ENCODE measurements around the gene LAMA5. TPM values are rescaled to one million over a fixed set of nuclear protein-coding genes. Genes with fewer than 3 reads are reported as not detected.

LAMA5 gene
- total RNA-seq, 2 experiments from 2014 or later: 0.40 to 0.63 TPM

GRCh38 chr20:62408640-62409039 is 41.5 kb upstream of the LAMA5 start:
- Mint-ChIP-seq H3K9me3 (ENCODE audit: insufficient read depth) (no peaks in the 10 kb centered on the region), H3K27ac (no peak overlapping the region), H3K4me1 (ENCODE audit: low read depth) (peaks cover 28% of the 10 kb centered on the region), H3K4me3 (no peak overlapping the region), H3K36me3 (ENCODE audit: low read depth) (no peaks in the 10 kb centered on the region), H3K27me3 (ENCODE audit: low read depth) (no peaks in the 10 kb centered on the region)
- CTCF ChIA-PET: interaction anchor here (2.4 to 3.1 kb wide), 2 partner anchors 383 to 399 kb away, joined by 9 to 15 read pairs; no protein-coding TSS in a partner anchor
- POLR2A ChIA-PET: interaction anchor here (2.0 kb wide), 1 partner anchor 22 kb away, joined by 5 read pairs; the partner anchor contains the start of gene RPS21
- ATAC-seq (no peak), DNase-seq (no peak)

- H3K4me3 Mint-ChIP-seq: peak overlapping the region; percentile 81
- POLR2A ChIA-PET: interaction anchor here (2.0 kb wide), 1 partner anchor 21 kb away, joined by 5 read pairs; the partner anchor contains the start of gene RPS21
- no peaks in the 10 kb centered on the region for H3K27me3 Mint-ChIP-seq (ENCODE audit: low read depth)
- no peaks in the 10 kb centered on the region for H3K9me3 Mint-ChIP-seq (ENCODE audit: insufficient read depth)
- H3K4me1 Mint-ChIP-seq (ENCODE audit: low read depth): peaks cover 28% of the 10 kb centered on the region
- ATAC-seq (no peak), DNase-seq (no peak)
- H3K36me3 Mint-ChIP-seq (ENCODE audit: low read depth): no peaks in the 10 kb centered on the region
- CTCF ChIA-PET: interaction anchor here (2.4 kb wide), 1 partner anchor 400 kb away, joined by 9 read pairs; no protein-coding TSS in a partner anchor
- H3K27ac Mint-ChIP-seq: peak overlapping the region; percentile 92
Measured at GRCh38 chr20:62408055-62408454, 40.9 kb upstream of the LAMA5 start.

GRCh38 chr20:62407221-62407992 is 40.3 kb upstream of the LAMA5 start, which contains the start of gene CABLES2:
Gene CABLES2, minus strand, starts transcription at chr20:62407285. Its CDS starts 9 bp downstream, at chr20:62407276.
- ChIA-PET CTCF (no interaction called here), POLR2A (interaction anchor here (0.5 to 2.0 kb wide), 4 partner anchors 21 to 1771 kb away, joined by 3 to 5 read pairs (median 3); partner anchors contain the start of gene RPS21)
- peaks cover 28% of the 10 kb centered on the region for H3K4me1 Mint-ChIP-seq (ENCODE audit: low read depth)
- DNase-seq (peak; percentile 94), ATAC-seq (peak; percentile 93)
- H3K27me3 Mint-ChIP-seq (ENCODE audit: low read depth): no peaks in the 10 kb centered on the region
- H3K27ac Mint-ChIP-seq: peak within 1 kb of the TSS; percentile 92
- H3K36me3 Mint-ChIP-seq (ENCODE audit: low read depth): no peaks in the 10 kb centered on the region
- H3K4me3 Mint-ChIP-seq: peak within 1 kb of the TSS; percentile 81
- H3K9me3 Mint-ChIP-seq (ENCODE audit: insufficient read depth): no peaks in the 10 kb centered on the region

- ATAC-seq (peak; percentile 2), DNase-seq (no peak)
- H3K4me1 Mint-ChIP-seq (ENCODE audit: low read depth): peaks cover 28% of the 10 kb centered on the region
- peak overlapping the region; percentile 73 for H3K27ac Mint-ChIP-seq
- no peaks in the 10 kb centered on the region for H3K27me3 Mint-ChIP-seq (ENCODE audit: low read depth)
- POLR2A ChIA-PET: interaction anchor here (0.5 to 1.0 kb wide), 2 partner anchors 96 to 1772 kb away, joined by 3 read pairs; no protein-coding TSS in a partner anchor
- peak overlapping the region; percentile 77 for H3K4me3 Mint-ChIP-seq
- CTCF ChIA-PET: no interaction called here
- H3K9me3 Mint-ChIP-seq (ENCODE audit: insufficient read depth): no peaks in the 10 kb centered on the region
- no peaks in the 10 kb centered on the region for H3K36me3 Mint-ChIP-seq (ENCODE audit: low read depth)
Measured at GRCh38 chr20:62406635-62407176, 39.6 kb upstream of the LAMA5 start.

GRCh38 chr20:62405981-62406513 is 38.9 kb upstream of the LAMA5 start:
- Mint-ChIP-seq H3K4me3 (peak overlapping the region; percentile 77), H3K36me3 (ENCODE audit: low read depth) (no peaks in the 10 kb centered on the region), H3K27ac (peak overlapping the region; percentile 73), H3K27me3 (ENCODE audit: low read depth) (no peaks in the 10 kb centered on the region), H3K9me3 (ENCODE audit: insufficient read depth) (no peaks in the 10 kb centered on the region), H3K4me1 (ENCODE audit: low read depth) (peaks cover 28% of the 10 kb centered on the region)
- ChIA-PET CTCF (no interaction called here), POLR2A (no interaction called here)
- DNase-seq (no peak), ATAC-seq (no peak)

- H3K4me3 Mint-ChIP-seq: peak overlapping the region; percentile 77
- peak overlapping the region; percentile 73 for H3K27ac Mint-ChIP-seq
- H3K9me3 Mint-ChIP-seq (ENCODE audit: insufficient read depth): no peaks in the 10 kb centered on the region
- ChIA-PET POLR2A (interaction anchor here (0.6 kb wide), 1 partner anchor 17 kb away, joined by 3 read pairs; no protein-coding TSS in a partner anchor), CTCF (no interaction called here)
- peaks cover 28% of the 10 kb centered on the region for H3K4me1 Mint-ChIP-seq (ENCODE audit: low read depth)
- DNase-seq (no peak), ATAC-seq (no peak)
- no peaks in the 10 kb centered on the region for H3K27me3 Mint-ChIP-seq (ENCODE audit: low read depth)
- H3K36me3 Mint-ChIP-seq (ENCODE audit: low read depth): no peaks in the 10 kb centered on the region
Measured at GRCh38 chr20:62405108-62405980, 38.2 kb upstream of the LAMA5 start.

- DNase-seq: no peak
- POLR2A ChIA-PET: no interaction called here
- H3K9me3 Mint-ChIP-seq (ENCODE audit: insufficient read depth): no peaks in the 10 kb centered on the region
- H3K4me3 Mint-ChIP-seq: no peak overlapping the region
- no peak overlapping the region for H3K27ac Mint-ChIP-seq
- CTCF ChIA-PET: no interaction called here
- peaks cover 22% of the 10 kb centered on the region for H3K4me1 Mint-ChIP-seq (ENCODE audit: low read depth)
- no peaks in the 10 kb centered on the region for H3K36me3 Mint-ChIP-seq (ENCODE audit: low read depth)
- no peak for ATAC-seq
- H3K27me3 Mint-ChIP-seq (ENCODE audit: low read depth): no peaks in the 10 kb centered on the region
Measured at GRCh38 chr20:62404761-62405107, 37.6 kb upstream of the LAMA5 start.

- H3K4me1 Mint-ChIP-seq (ENCODE audit: low read depth): peaks cover 19% of the 10 kb centered on the region
- H3K4me3 Mint-ChIP-seq: peak overlapping the region; percentile 34
- no peaks in the 10 kb centered on the region for H3K9me3 Mint-ChIP-seq (ENCODE audit: insufficient read depth)
- no peaks in the 10 kb centered on the region for H3K36me3 Mint-ChIP-seq (ENCODE audit: low read depth)
- H3K27ac Mint-ChIP-seq: peak overlapping the region; percentile 55
- no peak for ATAC-seq
- no peaks in the 10 kb centered on the region for H3K27me3 Mint-ChIP-seq (ENCODE audit: low read depth)
- ChIA-PET POLR2A (no interaction called here), CTCF (no interaction called here)
- DNase-seq: no peak
Measured at GRCh38 chr20:62404112-62404665, 37.1 kb upstream of the LAMA5 start.

GRCh38 chr20:62403331-62403730 is 36.2 kb upstream of the LAMA5 start:
- ChIA-PET POLR2A (no interaction called here), CTCF (no interaction called here)
- H3K9me3 Mint-ChIP-seq (ENCODE audit: insufficient read depth): no peaks in the 10 kb centered on the region
- H3K4me1 Mint-ChIP-seq (ENCODE audit: low read depth): peaks cover 19% of the 10 kb centered on the region
- DNase-seq: no peak
- H3K27ac Mint-ChIP-seq: no peak overlapping the region
- ATAC-seq: no peak
- no peaks in the 10 kb centered on the region for H3K27me3 Mint-ChIP-seq (ENCODE audit: low read depth)
- H3K36me3 Mint-ChIP-seq (ENCODE audit: low read depth): no peaks in the 10 kb centered on the region
- no peak overlapping the region for H3K4me3 Mint-ChIP-seq

GRCh38 chr20:62402456-62403150 is 35.5 kb upstream of the LAMA5 start:
- no peak overlapping the region for H3K27ac Mint-ChIP-seq
- POLR2A ChIA-PET: no interaction called here
- DNase-seq (no peak), ATAC-seq (no peak)
- H3K9me3 Mint-ChIP-seq (ENCODE audit: insufficient read depth): no peaks in the 10 kb centered on the region
- H3K27me3 Mint-ChIP-seq (ENCODE audit: low read depth): no peaks in the 10 kb centered on the region
- CTCF ChIA-PET: no interaction called here
- H3K4me3 Mint-ChIP-seq: no peak overlapping the region
- peaks cover 4% of the 10 kb centered on the region for H3K36me3 Mint-ChIP-seq (ENCODE audit: low read depth)
- peaks cover 16% of the 10 kb centered on the region for H3K4me1 Mint-ChIP-seq (ENCODE audit: low read depth)

GRCh38 chr20:62401331-62401779 is 34.2 kb upstream of the LAMA5 start:
- peaks cover 8% of the 10 kb centered on the region for H3K36me3 Mint-ChIP-seq (ENCODE audit: low read depth)
- POLR2A ChIA-PET: interaction anchor here (1.2 to 1.3 kb wide), 2 partner anchors 13 to 15 kb away, joined by 3 to 4 read pairs; partner anchors contain the start of gene RPS21
- no peak overlapping the region for H3K4me3 Mint-ChIP-seq
- no peaks in the 10 kb centered on the region for H3K27me3 Mint-ChIP-seq (ENCODE audit: low read depth)
- DNase-seq (no peak), ATAC-seq (no peak)
- no peaks in the 10 kb centered on the region for H3K9me3 Mint-ChIP-seq (ENCODE audit: insufficient read depth)
- CTCF ChIA-PET: no interaction called here
- no peak overlapping the region for H3K27ac Mint-ChIP-seq
- peaks cover 16% of the 10 kb centered on the region for H3K4me1 Mint-ChIP-seq (ENCODE audit: low read depth)

Data from activated CD8-positive, alpha-beta T cell treated with anti-CD3 and anti-CD28 coated beads, Interleukin-2, amount 10 ng/mL, durations not matched to agents 7 days and 5 days (primary cell).